PC-3 (cell line): Measurements from ENCODE around the gene SMIM28.

ENCODE experiments used
- EZH2 ChIP-seq: fragments of 300-600 bp; sonication (generic); IDR thresholded peaks from one replicate; pipeline ENCODE4 v1.6.1; 2017; ENCODE audit warnings: antibody characterized with exemption, mild to moderate bottlenecking, low read length; ENCODE audit not compliant: unreplicated experiment
- EZH2phosphoT487 ChIP-seq: fragments of 300-600 bp; sonication (generic); IDR thresholded peaks from 2 replicates; pipeline ENCODE4 v1.6.1; 2018; ENCODE audit warnings: mild to moderate bottlenecking, antibody characterized with exemption, low read length, borderline replicate concordance
- TF ChIP-seq, protein P1 (sequence below): fragments of 300-600 bp; sonication (generic); conservative IDR thresholded peaks from 2 replicates; pipeline ENCODE4 v1.5.1; 2017; ENCODE audit warnings: antibody characterized with exemption, low read depth, mild to moderate bottlenecking, low read length

GRCh38 chr6:138331984-138332383 is 45.7 kb upstream of the SMIM28 start:
- TF ChIP-seq EZH2 (no peak), EZH2phosphoT487 (no peak)
- TF ChIP-seq, protein P1, sequence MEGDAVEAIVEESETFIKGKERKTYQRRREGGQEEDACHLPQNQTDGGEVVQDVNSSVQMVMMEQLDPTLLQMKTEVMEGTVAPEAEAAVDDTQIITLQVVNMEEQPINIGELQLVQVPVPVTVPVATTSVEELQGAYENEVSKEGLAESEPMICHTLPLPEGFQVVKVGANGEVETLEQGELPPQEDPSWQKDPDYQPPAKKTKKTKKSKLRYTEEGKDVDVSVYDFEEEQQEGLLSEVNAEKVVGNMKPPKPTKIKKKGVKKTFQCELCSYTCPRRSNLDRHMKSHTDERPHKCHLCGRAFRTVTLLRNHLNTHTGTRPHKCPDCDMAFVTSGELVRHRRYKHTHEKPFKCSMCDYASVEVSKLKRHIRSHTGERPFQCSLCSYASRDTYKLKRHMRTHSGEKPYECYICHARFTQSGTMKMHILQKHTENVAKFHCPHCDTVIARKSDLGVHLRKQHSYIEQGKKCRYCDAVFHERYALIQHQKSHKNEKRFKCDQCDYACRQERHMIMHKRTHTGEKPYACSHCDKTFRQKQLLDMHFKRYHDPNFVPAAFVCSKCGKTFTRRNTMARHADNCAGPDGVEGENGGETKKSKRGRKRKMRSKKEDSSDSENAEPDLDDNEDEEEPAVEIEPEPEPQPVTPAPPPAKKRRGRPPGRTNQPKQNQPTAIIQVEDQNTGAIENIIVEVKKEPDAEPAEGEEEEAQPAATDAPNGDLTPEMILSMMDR, result no peak
